Activated CD8-positive, alpha-beta memory T cell treated with anti-CD3 and anti-CD28 coated beads, Interleukin-2, amount 10 ng/mL, durations not matched to agents 7 days and 5 days (primary cell): Measurements from ENCODE around the gene DPM2. TPM values are rescaled to one million over a fixed set of nuclear protein-coding genes. Genes with fewer than 3 reads are reported as not detected.

Experiments used
- ATAC-seq: fragments of 150-1000 bp; cut with Tn5 transposase; one replicate; pipeline ENCODE4 v1.10.0; 2021; ENCODE audit warnings: moderate library complexity
- CTCF ChIA-PET: fragments of 350-600 bp; sonication (Branson Sonifier 250); formaldehyde crosslinking; loops from one replicate; lab custom pipeline; 2021; ENCODE audit warnings: antibody characterized with exemption; lab: Charles Lee
- DNase-seq: peaks from one replicate; pipeline ENCODE4 v3.0.0-alpha.2; 2020
- H3K27ac Mint-ChIP-seq: one replicate; pipeline ENCODE4 v1.8.0; 2021; ENCODE audit warnings: mild to moderate bottlenecking, mixed read lengths
- H3K27me3 Mint-ChIP-seq: one replicate; pipeline ENCODE4 v1.8.0; 2021; ENCODE audit warnings: mixed read lengths
- H3K36me3 Mint-ChIP-seq: one replicate; pipeline ENCODE4 v1.8.0; 2021; ENCODE audit warnings: mild to moderate bottlenecking, mixed read lengths
- H3K4me1 Mint-ChIP-seq: one replicate; pipeline ENCODE4 v1.8.0; 2021; ENCODE audit warnings: mixed read lengths
- H3K4me3 Mint-ChIP-seq: one replicate; pipeline ENCODE4 v1.8.0; 2021; ENCODE audit warnings: mild to moderate bottlenecking, moderate library complexity, mixed read lengths
- H3K9me3 Mint-ChIP-seq: one replicate; pipeline ENCODE4 v1.8.0; 2022; ENCODE audit warnings: low read depth, mixed read lengths
- total RNA-seq, 2 experiments: library from RNA; stranded (reverse); gene quantifications; one replicate each; pipeline ENCODE4 v1.2.3, GENCODE V29; 2021

Gene DPM2
- total RNA-seq, 2 experiments from 2014 or later: 51.4 to 53.5 TPM

DNA sequence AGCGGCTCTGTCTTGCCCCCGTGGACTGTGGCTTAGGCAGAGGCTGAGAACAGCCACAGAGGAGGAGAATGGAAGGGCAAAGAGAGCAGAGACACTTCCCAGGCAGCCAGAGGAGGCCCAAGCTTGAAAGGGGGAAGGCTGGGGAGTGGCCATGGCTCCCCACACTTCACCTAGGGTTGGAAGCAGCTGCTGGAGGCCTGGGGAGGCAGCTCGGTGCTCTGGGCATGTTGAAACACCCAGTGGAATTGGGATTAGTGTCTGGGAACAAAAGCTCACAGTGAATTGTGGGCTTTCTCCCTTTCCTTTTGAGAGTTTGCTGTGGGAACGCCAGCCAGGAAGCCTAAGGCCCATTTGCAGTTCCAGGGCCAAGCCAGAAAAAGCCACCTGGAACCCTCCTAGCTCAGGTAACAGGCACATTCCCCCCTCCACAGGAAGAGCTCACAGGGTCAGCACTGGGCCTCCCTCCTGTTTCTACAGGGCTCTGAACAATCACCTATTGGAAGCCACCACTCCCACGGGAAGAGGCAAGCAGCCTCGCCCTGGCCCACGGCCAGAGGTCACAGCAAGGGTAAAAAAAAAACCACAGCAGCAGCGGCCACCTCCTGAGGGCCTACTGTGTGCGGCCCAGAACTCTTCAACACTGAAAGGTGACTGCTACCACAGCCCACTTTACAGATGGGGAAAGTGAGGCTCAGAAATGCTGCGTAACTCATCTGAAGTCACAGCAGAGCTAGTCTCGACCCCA is 22.9 kb upstream of the DPM2 start:
- Mint-ChIP-seq H3K4me1 (peaks cover 66% of the 10 kb centered on the region), H3K9me3 (no peaks in the 10 kb centered on the region), H3K27me3 (no peaks in the 10 kb centered on the region), H3K36me3 (peaks cover 17% of the 10 kb centered on the region), H3K4me3 (no peak overlapping the region), H3K27ac (no peak overlapping the region)
- DNase-seq (no peak), ATAC-seq (no peak)
- CTCF ChIA-PET: interaction anchor here (1.3 to 3.8 kb wide), 4 partner anchors 10 to 74 kb away, joined by 3 to 22 read pairs (median 10); no protein-coding TSS in a partner anchor

DNA sequence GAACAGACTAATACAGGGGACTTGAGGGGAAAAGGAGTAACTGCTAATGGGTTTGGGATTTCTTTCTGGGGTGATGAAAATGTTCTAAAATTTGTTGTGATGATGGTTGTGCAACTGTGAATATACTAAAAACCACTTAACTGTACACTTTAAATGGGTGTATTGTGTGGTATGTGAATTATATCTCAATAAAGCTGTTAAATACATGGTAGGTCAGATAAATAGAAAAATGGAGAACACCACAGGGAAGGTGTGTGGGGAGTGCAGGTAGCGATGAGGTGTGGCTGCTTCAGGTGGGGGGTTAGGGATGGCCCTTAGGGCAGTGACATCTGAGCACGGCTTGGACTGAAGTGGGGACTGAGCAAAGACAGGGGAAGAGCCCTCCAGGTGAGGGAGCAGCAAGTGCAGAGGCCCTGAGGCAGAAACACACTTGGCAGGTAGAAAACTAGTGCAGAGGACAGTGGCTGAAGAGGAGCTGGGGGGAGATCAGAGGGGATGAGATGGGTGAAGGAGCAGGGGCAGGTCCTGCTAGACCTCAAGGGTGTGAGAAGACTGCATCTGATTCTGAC is 22.3 kb upstream of the DPM2 start:
- CTCF ChIA-PET: interaction anchor here (1.3 to 3.8 kb wide), 3 partner anchors 17 to 75 kb away, joined by 3 to 22 read pairs (median 15); no protein-coding TSS in a partner anchor
- DNase-seq (no peak), ATAC-seq (no peak)
- Mint-ChIP-seq H3K27me3 (no peaks in the 10 kb centered on the region), H3K9me3 (no peaks in the 10 kb centered on the region), H3K4me3 (no peak overlapping the region), H3K4me1 (peaks cover 67% of the 10 kb centered on the region), H3K27ac (no peak overlapping the region), H3K36me3 (peaks cover 18% of the 10 kb centered on the region)

DNA sequence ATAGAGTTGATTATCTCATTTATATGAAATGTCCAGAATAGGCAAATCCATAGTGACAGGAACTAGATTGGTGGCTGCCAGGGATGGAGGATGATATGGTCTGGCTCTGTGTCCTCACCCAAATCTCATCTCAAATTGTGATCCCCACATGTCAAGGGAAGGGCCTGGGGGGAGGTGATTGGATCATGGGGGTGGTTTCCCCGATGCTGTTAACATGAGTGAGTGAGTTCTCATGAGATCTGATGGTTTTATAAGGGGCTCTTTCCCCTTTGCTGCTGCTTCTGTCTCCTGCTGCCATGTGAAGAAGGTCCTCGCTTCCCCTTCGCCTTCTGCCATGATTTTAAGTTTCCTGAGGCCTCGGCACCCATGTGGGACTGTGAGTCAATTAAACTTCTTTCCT is 21.7 kb upstream of the DPM2 start:
- DNase-seq: no peak
- H3K27ac Mint-ChIP-seq: no peak overlapping the region
- H3K27me3 Mint-ChIP-seq: no peaks in the 10 kb centered on the region
- peaks cover 70% of the 10 kb centered on the region for H3K4me1 Mint-ChIP-seq
- H3K4me3 Mint-ChIP-seq: no peak overlapping the region
- no peaks in the 10 kb centered on the region for H3K9me3 Mint-ChIP-seq
- H3K36me3 Mint-ChIP-seq: peaks cover 18% of the 10 kb centered on the region
- CTCF ChIA-PET: interaction anchor here (1.3 kb wide), 1 partner anchor 17 kb away, joined by 3 read pairs; no protein-coding TSS in a partner anchor
- no peak for ATAC-seq

DNA sequence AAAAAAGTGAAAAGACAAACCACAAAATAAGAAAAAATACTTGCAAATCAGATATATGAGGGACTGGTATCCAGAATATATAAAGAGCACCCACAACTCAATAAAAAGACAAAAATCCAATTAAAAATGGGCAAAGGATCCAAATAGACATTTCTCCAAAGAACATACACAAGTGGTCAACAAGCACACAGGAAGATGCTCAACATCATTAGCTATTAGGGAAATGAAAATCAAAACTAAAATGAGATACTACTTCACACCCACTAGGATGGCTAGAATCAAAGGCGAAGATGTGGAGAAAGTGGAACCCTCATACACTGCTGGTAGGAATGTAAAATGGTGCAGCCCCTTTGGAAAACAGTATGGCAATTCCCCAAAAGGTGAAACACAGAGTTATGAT is 21.1 kb upstream of the DPM2 start:
- H3K4me1 Mint-ChIP-seq: peaks cover 71% of the 10 kb centered on the region
- no peak overlapping the region for H3K27ac Mint-ChIP-seq
- no peak overlapping the region for H3K4me3 Mint-ChIP-seq
- H3K9me3 Mint-ChIP-seq: no peaks in the 10 kb centered on the region
- ATAC-seq: no peak
- H3K27me3 Mint-ChIP-seq: no peaks in the 10 kb centered on the region
- DNase-seq: no peak
- CTCF ChIA-PET: interaction anchor here (0.7 to 7.1 kb wide), 2 partner anchors 17 to 76 kb away, joined by 3 to 90 read pairs; no protein-coding TSS in a partner anchor
- H3K36me3 Mint-ChIP-seq: peaks cover 18% of the 10 kb centered on the region

DNA sequence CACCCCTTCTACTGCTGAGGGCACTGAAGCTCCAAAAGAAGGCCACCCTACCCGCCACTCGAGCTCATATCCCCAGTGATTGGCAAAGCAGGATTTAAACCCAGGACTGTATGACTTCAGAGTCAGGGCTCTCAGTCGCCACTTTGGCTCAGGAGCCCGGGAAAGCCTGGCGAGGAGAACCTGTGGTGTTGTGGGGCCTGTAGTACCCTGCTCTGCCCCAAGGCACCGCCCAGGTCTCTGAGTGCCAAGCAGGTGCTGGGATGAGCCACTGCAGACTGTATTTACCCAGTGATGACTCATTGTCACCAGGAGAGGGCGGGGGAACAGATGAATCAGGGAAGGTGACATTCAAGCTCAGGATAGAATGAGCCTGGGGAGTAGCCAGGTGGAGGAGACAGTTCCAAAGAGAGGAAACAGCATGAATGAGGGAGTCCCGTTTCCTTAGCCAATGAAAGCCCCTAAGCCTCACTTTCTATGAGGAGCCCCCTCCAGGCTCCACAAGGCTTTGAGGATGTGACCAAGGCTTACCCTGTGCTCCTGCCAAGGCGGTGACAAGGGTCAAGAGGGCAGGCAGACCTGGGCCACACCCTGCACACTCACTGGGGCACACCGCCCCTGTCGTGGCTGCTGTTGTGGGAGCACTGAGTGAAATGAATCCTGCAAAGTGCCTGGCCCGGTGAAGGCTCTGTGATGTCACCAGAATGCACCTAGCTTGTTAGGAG is 17.8 kb upstream of the DPM2 start:
- no peak overlapping the region for H3K4me3 Mint-ChIP-seq
- DNase-seq (peak; percentile 85), ATAC-seq (peak; percentile 96)
- no peaks in the 10 kb centered on the region for H3K9me3 Mint-ChIP-seq
- H3K4me1 Mint-ChIP-seq: peaks cover 54% of the 10 kb centered on the region
- no peaks in the 10 kb centered on the region for H3K27me3 Mint-ChIP-seq
- peaks cover 18% of the 10 kb centered on the region for H3K36me3 Mint-ChIP-seq
- H3K27ac Mint-ChIP-seq: peak overlapping the region; percentile 8
- CTCF ChIA-PET: interaction anchor here (0.6 to 7.2 kb wide), 33 partner anchors 8 to 174 kb away, joined by 3 to 100 read pairs (median 4); partner anchors contain the start of genes EEIG1, NAIF1, SLC25A25 and ST6GALNAC4

DNA sequence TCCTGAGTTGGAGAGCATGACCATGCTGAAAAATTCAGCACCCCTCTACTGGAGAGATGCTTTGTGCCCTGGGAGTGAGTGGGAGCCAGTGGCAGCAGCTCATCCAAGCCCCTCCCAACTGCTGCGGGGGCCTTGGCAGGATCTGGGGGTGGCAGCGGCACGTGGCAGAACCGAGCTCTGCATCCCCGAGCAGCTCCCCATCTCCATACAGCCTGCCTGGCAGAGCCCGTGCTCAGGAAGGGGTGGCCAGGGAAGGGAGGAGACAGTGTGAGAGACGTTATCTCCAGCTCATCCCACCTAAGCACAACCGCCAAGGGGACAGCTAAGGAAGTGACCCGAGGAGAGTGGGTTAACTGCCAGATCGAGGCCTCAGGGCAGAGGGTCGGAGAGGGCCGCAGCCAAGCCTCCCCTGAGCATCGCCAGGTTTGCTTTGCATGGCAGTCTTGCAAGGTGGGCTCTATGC is 17.2 kb upstream of the DPM2 start:
- H3K27me3 Mint-ChIP-seq: no peaks in the 10 kb centered on the region
- no peak overlapping the region for H3K4me3 Mint-ChIP-seq
- no peaks in the 10 kb centered on the region for H3K9me3 Mint-ChIP-seq
- no peak for ATAC-seq
- peaks cover 17% of the 10 kb centered on the region for H3K36me3 Mint-ChIP-seq
- peaks cover 54% of the 10 kb centered on the region for H3K4me1 Mint-ChIP-seq
- no peak overlapping the region for H3K27ac Mint-ChIP-seq
- no peak for DNase-seq
- CTCF ChIA-PET: interaction anchor here (0.7 to 7.2 kb wide), 22 partner anchors 9 to 174 kb away, joined by 3 to 100 read pairs (median 4); partner anchors contain the start of genes EEIG1, NAIF1 and SLC25A25

DNA sequence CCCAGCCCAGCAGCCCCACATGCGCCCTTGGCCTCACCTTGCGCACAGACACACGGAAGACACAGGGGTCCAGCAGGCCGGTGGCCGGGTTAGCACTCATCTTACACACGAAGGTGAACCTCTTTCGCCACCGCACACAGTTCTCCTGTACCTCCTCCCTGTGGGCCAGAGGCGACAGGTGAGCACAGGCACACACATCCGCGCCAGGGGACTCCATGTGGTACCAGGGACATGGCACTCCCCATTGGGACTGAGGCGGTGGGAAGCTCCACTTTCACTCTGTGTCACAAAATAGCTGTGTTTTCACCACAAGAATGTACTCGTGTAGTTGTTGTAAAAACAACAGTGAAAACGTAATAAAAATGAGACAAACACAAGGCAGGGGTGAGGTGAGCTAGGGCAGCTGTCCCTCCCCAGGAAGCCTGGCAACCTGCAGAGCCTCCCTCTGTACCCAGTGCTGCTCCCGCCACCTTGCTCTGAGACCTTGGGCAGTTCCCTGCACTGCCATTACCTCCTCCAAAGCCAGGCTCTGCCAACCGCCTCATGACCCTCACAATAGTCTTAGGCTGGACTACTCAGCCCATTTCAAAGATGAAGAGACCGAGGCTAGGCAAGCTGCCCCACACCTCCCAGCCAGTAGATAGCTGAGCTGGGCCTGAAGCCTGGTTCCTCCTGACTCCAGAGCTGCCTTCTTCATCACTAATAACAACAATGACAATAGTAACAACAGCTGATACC is 16.3 kb upstream of the DPM2 start:
- no peak overlapping the region for H3K4me3 Mint-ChIP-seq
- peaks cover 48% of the 10 kb centered on the region for H3K4me1 Mint-ChIP-seq

DNA sequence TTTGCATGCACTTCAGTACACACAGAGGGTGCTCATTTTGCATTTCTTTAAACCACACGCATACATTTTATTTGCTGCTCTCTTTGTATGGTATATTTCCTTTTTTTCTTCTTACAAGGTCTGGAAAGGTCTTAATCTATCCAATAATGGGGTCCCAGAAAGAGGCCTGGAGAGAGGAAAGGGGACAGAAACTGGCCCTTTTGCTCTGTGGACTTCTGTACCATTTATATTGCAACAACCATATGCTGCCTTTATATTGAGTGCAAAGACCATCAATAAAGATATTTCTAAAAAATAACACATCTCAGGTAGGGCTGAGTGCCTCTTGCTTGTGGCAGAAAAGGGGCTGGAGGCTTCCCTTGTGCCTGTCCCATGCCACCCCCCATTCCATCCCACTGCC is 15.5 kb upstream of the DPM2 start:
- H3K27me3 Mint-ChIP-seq: no peaks in the 10 kb centered on the region
- peaks cover 4% of the 10 kb centered on the region for H3K36me3 Mint-ChIP-seq
- ATAC-seq (no peak), DNase-seq (no peak)
- CTCF ChIA-PET: interaction anchor here (1.0 to 7.2 kb wide), 4 partner anchors 11 to 163 kb away, joined by 3 to 100 read pairs (median 46); no protein-coding TSS in a partner anchor
- peaks cover 45% of the 10 kb centered on the region for H3K4me1 Mint-ChIP-seq
- no peak overlapping the region for H3K27ac Mint-ChIP-seq
- H3K4me3 Mint-ChIP-seq: no peak overlapping the region
- H3K9me3 Mint-ChIP-seq: no peaks in the 10 kb centered on the region

More for the DNA sequence above, 16.3 kb upstream of the DPM2 start:
- DNase-seq: no peak
- ATAC-seq: no peak
- no peaks in the 10 kb centered on the region for H3K9me3 Mint-ChIP-seq
- CTCF ChIA-PET: interaction anchor here (0.7 to 7.2 kb wide), 14 partner anchors 10 to 164 kb away, joined by 3 to 100 read pairs (median 6); partner anchors contain the start of genes EEIG1, NAIF1 and SLC25A25
- H3K27me3 Mint-ChIP-seq: no peaks in the 10 kb centered on the region
- peaks cover 9% of the 10 kb centered on the region for H3K36me3 Mint-ChIP-seq
- H3K27ac Mint-ChIP-seq: no peak overlapping the region

- DNase-seq (no peak), ATAC-seq (no peak)
- H3K27me3 Mint-ChIP-seq: no peaks in the 10 kb centered on the region
- no peak overlapping the region for H3K27ac Mint-ChIP-seq
- peaks cover 1% of the 10 kb centered on the region for H3K36me3 Mint-ChIP-seq
- peaks cover 35% of the 10 kb centered on the region for H3K4me1 Mint-ChIP-seq
- no peak overlapping the region for H3K4me3 Mint-ChIP-seq
- CTCF ChIA-PET: interaction anchor here (1.1 to 13.2 kb wide), 5 partner anchors 8 to 166 kb away, joined by 3 to 347 read pairs (median 5); no protein-coding TSS in a partner anchor
- H3K9me3 Mint-ChIP-seq: no peaks in the 10 kb centered on the region
These were observed 13.0 kb upstream of the DPM2 start for GRCh38 chr9:127950513-127951289.

DNA sequence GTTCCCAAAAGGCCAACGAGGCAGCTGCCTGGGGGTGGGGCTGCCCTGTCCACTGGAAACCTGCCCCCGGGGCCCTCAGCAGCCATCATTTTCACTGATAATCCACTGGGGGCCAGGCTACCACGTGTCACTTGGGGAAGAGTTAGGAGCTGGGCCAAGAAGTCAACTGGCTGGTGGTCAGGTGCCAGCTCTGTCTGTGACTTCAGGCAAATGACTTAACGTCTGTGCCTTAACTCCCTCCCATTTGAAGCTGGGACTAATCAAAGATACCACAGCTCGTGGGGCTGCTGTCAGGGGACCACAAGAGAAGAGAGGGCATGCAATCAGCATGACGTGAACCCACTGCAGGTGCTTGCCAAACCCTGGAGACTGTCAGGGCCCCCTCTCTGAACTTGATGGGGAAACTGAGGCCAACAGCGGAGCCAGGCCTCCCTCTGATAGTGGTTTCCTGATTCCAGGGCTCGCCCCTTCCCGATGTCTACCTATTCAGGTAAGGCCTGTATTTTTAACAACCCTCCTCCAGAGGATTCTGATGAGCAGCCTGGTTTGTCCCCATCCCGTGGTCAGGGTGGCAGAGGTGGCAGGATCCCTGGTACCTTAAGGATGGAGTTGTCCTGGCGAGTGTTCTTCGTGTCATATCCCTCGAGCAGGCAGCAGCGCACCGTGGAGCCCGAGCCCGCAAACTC is 12.3 kb upstream of the DPM2 start:
- peaks cover 27% of the 10 kb centered on the region for H3K4me1 Mint-ChIP-seq
- no peak overlapping the region for H3K27ac Mint-ChIP-seq
- ATAC-seq: no peak
- CTCF ChIA-PET: interaction anchor here (0.9 to 13.2 kb wide), 5 partner anchors 8 to 168 kb away, joined by 3 to 347 read pairs (median 4); no protein-coding TSS in a partner anchor
- no peaks in the 10 kb centered on the region for H3K36me3 Mint-ChIP-seq
- DNase-seq: no peak
- no peak overlapping the region for H3K4me3 Mint-ChIP-seq
- H3K9me3 Mint-ChIP-seq: no peaks in the 10 kb centered on the region
- no peaks in the 10 kb centered on the region for H3K27me3 Mint-ChIP-seq
